ENCODE data around the gene MYOD1.

The MYOD1 gene

GRCh38 chr11:17748044-17748443 is 28.7 kb downstream of the MYOD1 start:
- Histone ChIP-seq H3K36me3 (ENCODE audit: insufficient read depth, low read length) (no peaks in the 10 kb centered on the region), H3K9ac (ENCODE audit: insufficient read length) (no peak overlapping the region), H3K4me3 (no peak overlapping the region), H3K27ac (no peak overlapping the region), H3K9me3 (ENCODE audit: low read depth, low read length) (no peaks in the 10 kb centered on the region)
- no peak for TF ChIP-seq POLR2AphosphoS5 (IDR thresholded peaks at IDR 0.05; ENCODE audit: borderline replicate concordance, low read depth, low read length)
- no peak for TF ChIP-seq EZH2 (IDR thresholded peaks at IDR 0.05)
- no peak for TF ChIP-seq FOXP2 (optimal IDR thresholded peaks at IDR 0.05; ENCODE audit: control extremely low read depth, extremely low read length, insufficient read depth)
- DNase-seq (ENCODE audit: low read depth, low spot score), result no peak

- no peak overlapping the region for H3K9ac ChIP-seq (ENCODE audit: insufficient read length)
- no peaks in the 10 kb centered on the region for H3K36me3 ChIP-seq (ENCODE audit: insufficient read depth, low read length)
- TF ChIP-seq POLR2AphosphoS5 (IDR thresholded peaks at IDR 0.05; ENCODE audit: borderline replicate concordance, low read depth, low read length) (no peak), EZH2 (IDR thresholded peaks at IDR 0.05) (no peak), FOXP2 (optimal IDR thresholded peaks at IDR 0.05; ENCODE audit: control extremely low read depth, extremely low read length, insufficient read depth) (no peak)
- H3K27ac ChIP-seq, result no peak overlapping the region
- H3K9me3 ChIP-seq (ENCODE audit: low read depth, low read length), result no peaks in the 10 kb centered on the region
- no peak overlapping the region for H3K4me3 ChIP-seq
- no peak for DNase-seq (ENCODE audit: low read depth, low spot score)
Measured at GRCh38 chr11:17748761-17749721, 29.7 kb downstream of the MYOD1 start.

GRCh38 chr11:17750013-17750800 is 30.8 kb downstream of the MYOD1 start:
- H3K9me3 ChIP-seq (ENCODE audit: low read depth, low read length), result no peaks in the 10 kb centered on the region
- no peak overlapping the region for H3K4me3 ChIP-seq
- no peaks in the 10 kb centered on the region for H3K36me3 ChIP-seq (ENCODE audit: insufficient read depth, low read length)
- no peak for DNase-seq (ENCODE audit: low read depth, low spot score)
- H3K9ac ChIP-seq (ENCODE audit: insufficient read length), result no peak overlapping the region
- H3K27ac ChIP-seq, result no peak overlapping the region
- TF ChIP-seq EZH2 (IDR thresholded peaks at IDR 0.05) (no peak), POLR2AphosphoS5 (IDR thresholded peaks at IDR 0.05; ENCODE audit: borderline replicate concordance, low read depth, low read length) (no peak), FOXP2 (optimal IDR thresholded peaks at IDR 0.05; ENCODE audit: control extremely low read depth, extremely low read length, insufficient read depth) (no peak)

DNA sequence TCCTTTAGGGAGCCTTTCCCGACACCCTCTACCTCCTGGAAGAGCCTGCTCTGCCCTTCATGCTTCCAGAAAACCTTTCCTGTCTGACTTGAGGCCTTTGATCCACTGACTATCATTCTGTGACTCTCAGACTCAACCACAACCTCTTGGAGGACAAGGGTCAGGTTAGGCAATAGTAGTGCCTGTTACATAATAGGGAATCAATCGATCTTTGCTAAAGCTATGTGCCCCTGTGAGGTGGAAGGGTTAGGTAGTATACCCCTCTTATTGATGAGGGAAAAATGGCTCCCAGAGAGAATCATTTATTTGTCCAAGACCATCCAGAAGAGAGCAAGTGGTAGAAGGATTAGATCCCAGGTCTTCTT is 31.4 kb downstream of the MYOD1 start:
- Histone ChIP-seq H3K9me3 (ENCODE audit: low read depth, low read length) (no peaks in the 10 kb centered on the region), H3K4me3 (no peak overlapping the region), H3K9ac (ENCODE audit: insufficient read length) (no peak overlapping the region), H3K36me3 (ENCODE audit: insufficient read depth, low read length) (no peaks in the 10 kb centered on the region), H3K27ac (no peak overlapping the region)
- TF ChIP-seq EZH2 (IDR thresholded peaks at IDR 0.05) (no peak), FOXP2 (optimal IDR thresholded peaks at IDR 0.05; ENCODE audit: control extremely low read depth, extremely low read length, insufficient read depth) (no peak), POLR2AphosphoS5 (IDR thresholded peaks at IDR 0.05; ENCODE audit: borderline replicate concordance, low read depth, low read length) (no peak)
- DNase-seq (ENCODE audit: low read depth, low spot score), result no peak

DNA sequence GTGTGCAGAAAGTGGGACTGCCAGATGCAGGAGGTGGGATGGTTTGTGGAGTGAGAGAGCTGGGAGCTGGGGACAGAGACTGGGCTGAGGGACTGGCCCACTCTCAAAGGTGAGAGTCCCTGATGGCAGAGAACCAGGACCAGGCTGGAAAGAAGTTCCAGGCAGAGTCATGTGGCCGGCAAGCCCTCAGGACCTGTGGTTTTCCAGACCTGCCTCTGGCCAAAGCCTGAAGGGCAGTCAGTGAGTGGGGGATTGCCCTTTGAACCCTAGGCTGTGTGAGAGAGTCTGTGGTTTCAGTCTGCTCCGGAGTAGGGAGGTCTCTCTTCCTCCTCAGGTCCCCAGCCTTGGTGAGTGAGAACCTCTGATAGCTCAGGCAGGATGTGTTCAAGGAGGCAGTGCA is 32.2 kb downstream of the MYOD1 start:
- no peak overlapping the region for H3K27ac ChIP-seq
- no peaks in the 10 kb centered on the region for H3K36me3 ChIP-seq (ENCODE audit: insufficient read depth, low read length)
- no peak for TF ChIP-seq POLR2AphosphoS5 (IDR thresholded peaks at IDR 0.05; ENCODE audit: borderline replicate concordance, low read depth, low read length)
- TF ChIP-seq EZH2 (IDR thresholded peaks at IDR 0.05), result no peak
- no peak for TF ChIP-seq FOXP2 (optimal IDR thresholded peaks at IDR 0.05; ENCODE audit: control extremely low read depth, extremely low read length, insufficient read depth)
- H3K9ac ChIP-seq (ENCODE audit: insufficient read length), result no peak overlapping the region
- DNase-seq (ENCODE audit: low read depth, low spot score), result no peak
- H3K4me3 ChIP-seq, result no peak overlapping the region
- no peaks in the 10 kb centered on the region for H3K9me3 ChIP-seq (ENCODE audit: low read depth, low read length)

DNA sequence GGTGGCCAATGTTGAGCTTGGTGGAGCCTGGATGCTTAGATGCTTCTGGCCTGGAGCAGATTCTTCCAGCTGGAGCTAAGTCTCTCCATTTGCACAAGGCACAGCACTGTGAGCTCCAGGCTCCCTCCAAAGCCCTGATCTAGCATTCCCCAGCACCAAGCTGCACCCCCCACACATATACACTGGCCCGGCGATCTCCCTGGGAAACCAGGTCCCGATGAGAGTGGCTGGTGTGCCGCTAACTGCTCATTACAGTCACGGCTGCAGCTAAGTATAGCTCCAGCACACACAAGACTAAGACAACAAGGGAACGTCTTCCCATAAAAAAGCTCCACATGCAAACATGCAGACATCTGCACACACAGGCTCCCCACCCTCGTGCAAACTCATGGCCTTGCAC is 32.8 kb downstream of the MYOD1 start:
- Histone ChIP-seq H3K36me3 (ENCODE audit: insufficient read depth, low read length) (no peaks in the 10 kb centered on the region), H3K9ac (ENCODE audit: insufficient read length) (no peak overlapping the region), H3K4me3 (no peak overlapping the region), H3K27ac (no peak overlapping the region), H3K9me3 (ENCODE audit: low read depth, low read length) (no peaks in the 10 kb centered on the region)
- DNase-seq (ENCODE audit: low read depth, low spot score), result no peak
- TF ChIP-seq FOXP2 (optimal IDR thresholded peaks at IDR 0.05; ENCODE audit: control extremely low read depth, extremely low read length, insufficient read depth) (no peak), EZH2 (IDR thresholded peaks at IDR 0.05) (no peak), POLR2AphosphoS5 (IDR thresholded peaks at IDR 0.05; ENCODE audit: borderline replicate concordance, low read depth, low read length) (no peak)

GRCh38 chr11:17753153-17753552 is 33.8 kb downstream of the MYOD1 start:
- Histone ChIP-seq H3K9me3 (ENCODE audit: low read depth, low read length) (no peaks in the 10 kb centered on the region), H3K27ac (no peak overlapping the region), H3K4me3 (no peak overlapping the region), H3K9ac (ENCODE audit: insufficient read length) (no peak overlapping the region), H3K36me3 (ENCODE audit: insufficient read depth, low read length) (no peaks in the 10 kb centered on the region)
- no peak for TF ChIP-seq EZH2 (IDR thresholded peaks at IDR 0.05)
- no peak for TF ChIP-seq POLR2AphosphoS5 (IDR thresholded peaks at IDR 0.05; ENCODE audit: borderline replicate concordance, low read depth, low read length)
- TF ChIP-seq FOXP2 (optimal IDR thresholded peaks at IDR 0.05; ENCODE audit: control extremely low read depth, extremely low read length, insufficient read depth), result no peak
- no peak for DNase-seq (ENCODE audit: low read depth, low spot score)

- no peaks in the 10 kb centered on the region for H3K9me3 ChIP-seq (ENCODE audit: low read depth, low read length)
- H3K9ac ChIP-seq (ENCODE audit: insufficient read length), result no peak overlapping the region
- TF ChIP-seq POLR2AphosphoS5 (IDR thresholded peaks at IDR 0.05; ENCODE audit: borderline replicate concordance, low read depth, low read length) (no peak), EZH2 (IDR thresholded peaks at IDR 0.05) (no peak), FOXP2 (optimal IDR thresholded peaks at IDR 0.05; ENCODE audit: control extremely low read depth, extremely low read length, insufficient read depth) (no peak)
Measured at GRCh38 chr11:17753641-17754040, 34.3 kb downstream of the MYOD1 start.

More at GRCh38 chr11:17753641-17754040, 34.3 kb downstream of the MYOD1 start:
- no peak overlapping the region for H3K4me3 ChIP-seq
- H3K36me3 ChIP-seq (ENCODE audit: insufficient read depth, low read length), result no peaks in the 10 kb centered on the region
- H3K27ac ChIP-seq, result no peak overlapping the region
- no peak for DNase-seq (ENCODE audit: low read depth, low spot score)

Data from SK-N-MC (cell line).